ENCODE results near the gene FCRLB. TPM values are rescaled to one million over a fixed set of nuclear protein-coding genes. Genes with fewer than 3 reads are reported as not detected.
"Not testable (repeated sequence)": the region's sequence is repeated elsewhere in the genome, so short reads cannot be mapped to it uniquely, and the experiment has no call there.

Gene FCRLB, protein sequence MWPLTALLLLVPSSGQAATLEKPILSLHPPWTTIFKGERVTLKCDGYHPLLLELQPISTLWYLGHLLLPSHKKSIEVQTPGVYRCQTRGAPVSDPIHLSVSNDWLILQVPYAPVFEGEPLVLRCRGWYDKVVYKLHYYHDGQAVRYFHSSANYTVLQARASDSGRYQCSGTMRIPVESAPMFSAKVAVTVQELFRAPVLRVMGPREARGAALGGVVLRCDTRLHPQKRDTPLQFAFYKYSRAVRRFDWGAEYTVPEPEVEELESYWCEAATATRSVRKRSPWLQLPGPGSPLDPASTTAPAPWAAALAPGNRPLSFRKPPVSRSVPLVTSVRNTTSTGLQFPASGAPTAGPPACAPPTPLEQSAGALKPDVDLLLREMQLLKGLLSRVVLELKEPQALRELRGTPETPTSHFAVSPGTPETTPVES
- 0.72 TPM for total RNA-seq

DNA sequence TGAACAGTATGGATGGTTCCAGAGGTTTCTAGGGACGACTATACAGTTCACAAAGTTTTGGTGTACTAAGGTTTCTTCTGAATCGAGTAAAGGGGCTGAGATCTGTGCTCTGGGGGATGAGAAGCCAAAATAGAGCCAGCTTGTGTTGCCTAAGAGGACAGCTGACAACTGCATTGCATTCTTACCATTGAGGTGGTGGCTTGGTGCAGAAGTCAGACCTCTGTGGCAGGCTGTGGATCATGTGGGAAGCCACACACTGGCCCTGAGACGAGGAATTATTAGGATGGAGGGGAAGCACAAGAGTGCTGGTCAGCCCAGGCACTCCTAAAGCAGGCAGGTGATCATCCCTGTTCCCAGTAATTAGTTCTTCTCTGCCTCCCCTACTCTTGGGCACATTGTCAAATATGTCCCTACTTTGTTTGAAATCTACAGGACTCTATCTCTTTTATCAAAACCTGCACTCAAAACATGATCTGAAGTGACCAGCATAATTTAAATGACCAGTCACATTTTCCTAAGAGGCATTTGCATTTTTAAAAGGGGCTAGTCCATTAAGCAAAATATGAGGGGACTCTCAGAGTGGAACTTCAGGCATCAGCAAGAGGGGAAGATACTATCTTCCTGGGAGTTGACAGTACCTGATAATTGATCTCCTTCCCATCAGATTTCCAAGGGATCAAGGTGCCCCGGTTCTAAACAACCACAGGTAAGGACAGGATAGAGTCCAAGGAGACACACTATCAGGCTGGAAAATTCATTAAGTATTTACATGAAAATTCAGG, at the start of gene FCRLB:
Gene FCRLB (plus strand): TSS at position 589 of the 782 bp plus-strand sequence. CDS start 1,129 bp downstream, outside the sequence.
- no peak for ATAC-seq

DNA sequence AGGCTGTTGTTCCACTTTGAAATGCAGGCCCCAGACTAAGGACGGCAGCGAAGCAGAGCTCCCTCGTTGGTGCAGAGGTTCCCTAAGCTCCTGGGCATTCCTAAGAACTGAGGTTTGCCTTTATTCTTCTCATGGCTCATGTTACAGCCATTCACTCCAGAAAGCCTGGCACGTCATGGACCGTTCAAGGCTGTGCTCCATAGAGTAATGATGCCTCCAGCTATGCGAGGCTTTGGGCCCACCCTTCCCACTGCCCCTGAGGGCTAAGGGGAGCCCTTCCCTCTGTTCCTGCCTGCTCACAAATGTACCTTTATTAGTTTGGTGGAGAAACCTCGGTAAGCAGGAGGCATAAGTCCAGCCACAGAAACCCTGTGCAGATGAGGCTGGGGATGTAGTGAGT, 47.9 kb upstream of the FCRLB start:
- ATAC-seq, result not testable (repeated sequence)

DNA sequence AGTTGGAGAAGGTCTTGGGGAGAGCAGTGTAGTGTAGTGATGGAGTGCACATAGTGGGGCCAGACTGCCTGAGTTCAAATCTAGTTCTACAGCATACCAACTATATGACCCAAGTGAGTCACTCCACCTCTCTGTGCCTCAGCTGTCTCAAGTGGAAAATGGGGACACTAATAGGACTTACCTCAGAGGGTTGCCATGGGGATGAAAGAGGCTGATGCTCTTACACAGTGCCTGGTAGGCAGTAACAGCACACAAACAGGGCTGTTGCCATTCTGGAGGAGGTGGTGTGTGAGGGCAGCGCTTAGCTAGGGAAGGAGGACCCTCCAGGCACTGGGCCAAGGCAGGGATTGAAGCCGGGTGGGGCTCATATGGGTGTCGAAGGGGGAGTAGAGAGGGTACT, 46.9 kb upstream of the FCRLB start:
- peak; percentile 17 for ATAC-seq

DNA sequence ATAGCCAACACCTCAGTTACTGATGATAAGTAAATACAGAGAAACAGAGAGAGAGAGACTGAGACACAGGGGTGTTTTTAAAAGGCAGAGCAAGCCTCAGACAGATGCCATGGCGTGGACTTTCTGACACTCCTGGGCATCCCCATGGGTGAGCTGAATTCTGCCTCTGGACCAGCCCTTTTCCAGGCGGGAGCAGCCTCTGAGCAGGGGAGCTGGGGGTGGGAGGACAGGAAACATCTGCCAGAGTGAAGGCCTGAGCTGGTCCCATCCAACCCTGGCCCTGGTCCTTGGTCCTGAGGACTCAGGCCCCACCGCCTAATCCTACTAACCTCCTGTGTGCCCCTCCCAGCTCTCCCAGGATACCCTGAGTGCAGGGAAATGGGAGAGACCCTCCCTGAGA, 46.4 kb upstream of the FCRLB start:
- ATAC-seq, result not testable (repeated sequence)

DNA sequence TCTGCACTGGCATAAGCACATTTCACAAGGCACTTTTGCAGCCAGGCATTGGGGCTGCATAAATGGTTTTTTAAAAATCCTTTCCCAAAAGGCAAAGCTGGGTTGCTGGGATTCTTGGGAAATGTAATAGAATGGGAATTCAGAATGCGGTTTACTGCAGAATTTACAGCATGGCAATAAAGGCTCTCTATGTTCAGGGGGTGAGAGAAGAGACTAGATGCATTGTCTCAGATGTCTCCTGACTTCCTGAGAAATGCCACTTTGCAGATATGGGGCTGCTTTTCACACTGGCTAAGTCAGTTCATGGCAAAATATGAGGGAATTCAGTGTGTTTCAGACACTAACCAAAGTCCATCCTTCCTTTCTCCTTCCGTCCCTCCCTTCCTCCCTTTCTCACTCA, 44.9 kb upstream of the FCRLB start:
- ATAC-seq, result no peak

DNA sequence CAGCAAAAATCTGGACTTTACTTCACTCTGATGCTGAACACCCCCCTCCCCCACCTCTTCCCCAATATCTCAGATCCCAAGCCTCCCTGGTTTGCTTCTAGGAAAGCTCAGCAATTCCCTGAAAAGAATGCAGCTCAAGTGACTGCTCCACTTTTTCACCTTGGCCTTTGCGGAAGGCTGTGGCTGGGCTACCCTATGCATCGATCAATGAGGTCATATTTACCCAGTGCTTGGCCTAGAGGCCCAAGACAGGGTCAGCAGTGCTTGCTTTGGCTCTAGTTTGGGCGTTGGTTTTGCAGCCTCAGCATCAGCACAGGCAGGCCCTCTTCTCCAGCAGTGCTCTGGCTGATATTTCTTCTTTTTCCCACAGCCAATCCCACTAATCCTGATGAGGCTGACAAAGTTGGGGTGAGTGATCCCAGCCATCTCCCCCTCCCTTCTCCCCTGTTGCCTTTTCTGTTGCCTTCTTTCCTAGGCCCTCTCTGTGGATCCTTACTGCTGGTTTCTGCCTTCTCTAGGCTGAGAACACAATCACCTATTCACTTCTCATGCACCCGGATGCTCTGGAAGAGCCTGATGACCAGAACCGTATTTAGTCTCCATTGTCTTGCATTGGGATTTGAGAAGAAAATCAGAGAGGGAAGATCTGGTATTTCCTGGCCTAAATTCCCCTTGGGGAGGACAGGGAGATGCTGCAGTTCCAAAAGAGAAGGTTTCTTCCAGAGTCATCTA, 44.2 kb upstream of the FCRLB start:
- no peak for ATAC-seq

DNA sequence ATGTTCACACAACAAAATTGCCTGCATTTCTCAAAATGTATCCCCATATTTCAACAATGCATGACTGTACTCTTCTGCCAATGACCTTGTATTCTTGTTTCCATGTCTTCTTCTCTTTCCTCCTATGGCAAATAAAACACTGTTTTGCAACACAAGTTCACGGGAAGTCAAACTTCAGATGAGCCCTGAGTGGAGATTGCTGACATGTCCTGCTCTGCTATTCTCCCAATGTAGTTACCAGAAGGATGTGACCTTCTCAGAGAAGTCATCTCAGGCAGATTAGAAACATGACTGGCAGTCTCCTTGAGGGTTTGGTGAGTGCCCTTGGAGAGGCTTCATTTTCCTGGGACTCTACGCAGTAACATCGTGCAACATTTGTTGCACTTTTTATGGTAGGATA, 42.8 kb upstream of the FCRLB start:
- ATAC-seq, result no peak

DNA sequence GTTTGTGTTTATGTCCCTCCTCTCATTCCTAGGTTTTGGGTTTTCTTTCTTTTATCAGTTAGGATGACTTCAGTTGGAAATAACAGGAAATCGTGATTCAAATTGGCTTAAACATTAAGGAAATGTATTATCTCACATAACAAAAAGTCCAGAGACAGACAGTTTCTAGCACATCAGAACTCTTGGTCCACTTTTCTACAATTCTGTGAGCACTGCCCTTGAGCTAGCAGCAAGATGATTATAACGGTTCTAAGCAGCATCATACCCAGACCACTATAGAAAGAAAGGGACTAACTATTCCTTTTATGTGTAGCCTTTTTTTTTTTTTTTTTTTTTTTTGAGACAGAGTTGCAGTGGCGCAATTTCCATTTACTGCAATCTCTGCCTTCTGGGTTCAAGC, 39.5 kb upstream of the FCRLB start:
- ATAC-seq, result no peak

DNA sequence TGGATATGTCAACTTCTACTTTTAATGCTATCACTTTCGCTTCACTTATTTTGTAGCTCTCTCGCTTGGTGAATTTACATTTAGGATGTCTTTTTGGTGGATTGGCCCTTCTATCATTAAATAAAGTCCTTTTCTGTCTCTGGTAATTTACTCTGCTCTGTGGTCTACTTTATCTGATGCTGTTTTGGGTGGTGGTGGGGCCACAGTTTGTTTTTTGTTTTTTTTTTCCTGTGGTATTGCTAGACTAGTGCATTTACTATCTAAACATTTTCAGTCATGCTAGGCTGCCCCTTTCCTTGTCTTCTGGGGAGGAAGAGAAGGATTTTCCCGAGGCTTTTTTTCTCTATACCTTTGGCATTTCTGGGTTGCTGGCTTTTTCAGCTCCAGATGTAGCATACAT, 32.4 kb upstream of the FCRLB start:
- ATAC-seq, result no peak

DNA sequence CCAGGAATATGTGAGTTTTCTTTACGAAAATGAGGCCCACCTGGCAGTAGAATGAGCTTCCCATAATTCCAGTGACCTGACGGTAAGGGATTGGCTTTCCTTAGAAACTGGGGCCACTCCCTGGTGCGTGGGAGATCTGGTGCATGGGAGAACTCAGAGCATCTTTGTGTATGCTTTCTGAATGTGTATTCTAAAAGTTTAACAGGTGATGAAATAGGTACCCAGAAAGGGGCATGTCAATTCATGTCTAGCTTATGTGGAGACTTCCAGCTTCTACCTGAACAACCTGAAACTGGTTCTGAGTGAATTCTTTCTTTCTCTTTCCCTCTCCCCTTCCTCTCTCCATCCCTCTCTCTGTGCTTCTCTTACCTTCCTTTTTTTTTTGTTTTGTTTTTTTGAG, 29.5 kb upstream of the FCRLB start:
- no peak for ATAC-seq

DNA sequence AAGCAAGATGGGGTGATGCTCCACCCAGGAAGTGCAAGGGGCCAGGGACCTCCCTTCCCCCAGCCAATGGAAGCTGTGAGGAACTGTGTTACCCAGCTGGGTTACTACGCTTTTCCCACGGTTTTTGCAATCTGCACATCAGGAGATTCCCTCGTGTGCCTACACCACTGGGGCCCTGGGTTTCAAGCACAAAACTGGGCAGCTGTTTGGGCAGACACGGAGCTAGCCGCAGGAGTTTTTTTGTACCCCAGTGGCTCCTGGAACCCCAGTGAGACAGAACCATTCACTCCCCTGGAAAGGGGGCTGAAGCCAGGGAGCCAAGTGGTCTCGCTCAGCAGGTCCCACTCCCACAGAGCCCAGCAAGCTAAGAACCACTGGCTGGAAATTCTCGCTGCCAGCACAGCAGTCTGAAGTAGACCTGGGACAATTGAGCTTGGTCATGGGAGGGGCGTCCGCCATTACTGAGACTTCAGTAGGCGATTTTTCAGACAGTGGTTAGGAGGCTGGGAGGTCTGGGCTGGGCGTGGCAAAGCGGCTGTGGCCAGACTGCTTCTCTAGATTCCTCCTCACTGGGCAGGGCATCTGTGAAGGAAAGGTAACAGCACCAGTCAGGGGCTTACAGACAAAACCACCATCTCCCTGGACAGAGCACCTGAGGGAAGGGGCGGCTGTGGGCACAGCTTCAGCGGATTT, 28.2 kb upstream of the FCRLB start:
- ATAC-seq, result not testable (repeated sequence)

DNA sequence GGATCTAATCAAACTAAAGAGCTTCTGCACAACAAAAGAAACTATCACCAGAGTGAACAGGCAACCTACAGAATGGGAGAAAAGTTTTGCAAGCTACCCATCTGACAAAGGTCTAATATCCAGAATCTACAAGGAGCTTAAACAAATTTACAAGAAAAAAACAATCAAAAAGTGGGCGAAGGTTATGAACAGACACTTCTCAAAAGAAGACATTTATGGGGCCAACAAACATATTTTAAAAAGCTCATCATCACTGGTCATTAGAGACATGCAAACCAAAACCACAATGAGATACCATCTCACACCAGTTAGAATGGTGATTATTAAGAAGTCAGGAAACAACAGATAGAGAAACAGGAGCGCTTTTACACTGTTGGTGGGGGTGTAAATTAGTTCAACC, 23.0 kb upstream of the FCRLB start:
- ATAC-seq, result not testable (repeated sequence)

DNA sequence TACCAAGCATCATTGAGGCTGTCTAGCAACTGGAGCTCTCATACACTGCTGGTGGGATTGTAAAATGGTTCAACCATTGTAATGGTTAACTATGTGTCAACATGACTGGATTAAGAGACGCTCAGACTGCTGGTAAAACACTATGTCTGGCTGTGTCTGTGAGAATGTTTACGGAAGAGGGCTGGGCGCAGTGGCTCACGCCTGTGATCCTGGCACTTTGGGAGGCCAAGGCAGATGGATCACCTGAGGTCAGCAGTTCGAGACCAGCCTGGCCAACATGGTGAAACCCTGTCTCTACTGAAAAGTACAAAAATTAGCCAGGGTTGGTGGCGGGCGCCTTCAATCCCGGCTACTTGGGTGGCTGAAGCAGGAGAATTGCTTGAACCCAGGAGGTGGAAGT, 19.1 kb upstream of the FCRLB start:
- no peak for ATAC-seq

DNA sequence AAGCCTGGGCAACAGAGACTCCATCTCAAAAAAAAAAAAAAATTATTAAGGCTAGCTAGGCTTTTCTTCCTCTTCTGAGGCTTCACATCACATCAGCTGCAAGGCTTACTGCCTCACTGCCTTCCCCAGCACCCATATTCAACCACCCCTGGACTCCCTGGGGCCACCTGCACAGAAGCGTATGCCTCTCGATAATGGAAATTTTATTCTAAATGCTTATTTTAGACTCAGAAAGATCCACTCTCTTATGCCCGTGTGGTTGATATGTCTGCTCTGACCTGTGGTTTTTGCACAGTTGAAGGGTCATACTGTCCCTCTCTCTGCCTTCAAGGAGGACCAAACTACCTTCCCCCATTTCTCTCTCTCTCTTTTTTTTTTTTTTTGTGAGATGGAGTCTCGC, 15.8 kb upstream of the FCRLB start:
- peak; percentile 52 for ATAC-seq

DNA sequence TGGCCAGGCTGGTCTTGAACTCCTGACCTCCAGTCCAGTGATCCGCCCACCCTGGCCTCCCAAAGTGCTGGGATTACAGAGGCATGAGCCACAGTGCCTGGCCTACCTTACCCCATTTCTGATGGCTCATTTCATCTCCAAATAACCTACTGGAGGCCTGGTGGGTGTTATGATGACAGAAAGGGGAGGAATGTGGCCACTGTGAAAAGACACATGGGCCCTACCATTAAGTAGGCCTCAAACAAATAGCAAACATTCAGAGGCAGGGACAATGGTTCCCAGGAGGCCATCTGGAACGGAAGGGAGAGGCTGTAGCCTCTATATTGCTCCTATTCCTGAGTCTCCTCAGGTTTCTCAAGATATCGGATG, 15.2 kb upstream of the FCRLB start:
- no peak for ATAC-seq

DNA sequence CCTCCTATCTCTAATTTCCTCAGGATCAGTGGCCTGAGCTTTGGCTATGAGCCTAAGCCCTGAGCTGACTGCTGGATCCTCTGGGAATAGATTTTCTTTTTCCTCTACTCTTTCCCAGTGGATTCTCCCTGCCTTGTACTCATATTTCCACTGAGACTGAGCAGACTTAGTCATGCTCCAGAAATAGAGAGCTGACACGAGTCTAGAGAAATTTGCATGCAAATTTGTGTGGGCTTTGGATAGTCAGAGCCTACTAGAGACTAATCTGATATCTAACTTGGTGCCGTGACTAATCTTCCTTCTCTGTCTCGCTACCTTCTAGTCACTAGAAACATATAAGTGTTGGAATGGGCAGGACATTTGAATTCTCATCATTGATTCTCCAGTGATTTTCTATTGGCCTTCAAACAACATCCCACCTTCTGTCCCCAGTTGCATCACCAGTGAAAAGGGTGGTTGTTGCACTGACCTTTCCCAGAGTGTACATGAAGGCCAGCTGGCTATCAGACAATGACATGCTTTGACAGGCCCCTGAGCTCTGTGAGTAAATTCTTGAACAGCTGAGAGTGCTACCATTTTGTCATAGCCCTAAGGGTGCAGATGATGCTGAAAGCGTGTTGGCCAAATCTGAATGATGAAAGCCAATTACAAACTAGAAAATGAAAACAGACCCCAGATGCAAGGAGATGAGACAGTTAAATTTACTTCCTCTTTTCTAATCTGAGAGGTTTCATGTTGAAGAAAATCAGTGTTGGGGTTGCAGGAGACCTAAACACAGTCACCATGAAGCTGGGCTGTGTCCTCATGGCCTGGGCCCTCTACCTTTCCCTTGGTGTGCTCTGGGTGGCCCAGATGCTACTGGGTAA, 14.6 kb upstream of the FCRLB start, which contains the start of gene FCRLA:
Gene FCRLA (plus strand): TSS at position 748 of the 866 bp plus-strand sequence. CDS start 36 bp downstream, at position 784.
- ATAC-seq, result peak; percentile 36

DNA sequence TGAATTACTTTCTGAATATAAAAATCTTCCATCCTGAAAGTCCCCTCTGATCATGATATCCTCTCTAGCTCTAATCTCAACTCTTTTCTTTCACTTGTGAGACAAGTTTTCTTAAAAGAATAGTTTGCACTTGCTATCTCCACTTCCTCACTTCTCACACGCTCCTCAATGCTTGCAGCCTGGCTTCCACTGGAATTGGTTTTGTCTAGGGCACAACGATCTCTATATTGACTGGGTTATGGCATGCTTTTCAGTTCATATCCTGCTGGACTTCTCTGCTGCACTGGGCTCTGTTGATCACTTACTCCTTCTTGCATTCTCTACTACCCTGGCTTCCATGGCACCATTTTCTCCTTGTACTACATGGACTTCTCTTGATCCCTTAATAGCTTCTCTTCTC, 13.8 kb upstream of the FCRLB start:
- ATAC-seq, result no peak

DNA sequence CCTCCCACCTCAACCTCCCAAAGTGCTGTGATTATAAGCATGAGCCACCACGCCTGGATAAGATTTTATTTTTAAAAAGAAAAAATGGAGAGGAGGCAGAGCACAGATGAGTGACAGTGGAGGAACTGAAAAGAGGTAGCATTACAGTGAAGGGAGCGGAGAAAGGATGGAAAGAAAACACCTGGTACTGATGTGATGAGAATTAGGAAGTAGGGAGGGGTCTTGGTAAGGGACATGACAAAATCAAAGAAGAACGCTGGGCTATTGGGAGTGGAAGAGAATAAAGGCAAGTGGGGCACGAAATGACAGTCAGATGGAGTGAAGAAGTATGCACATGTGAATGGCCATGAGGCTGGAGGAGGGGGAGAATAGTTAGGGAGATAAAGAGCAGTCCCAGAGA, 12.0 kb upstream of the FCRLB start:
- no peak for ATAC-seq

DNA sequence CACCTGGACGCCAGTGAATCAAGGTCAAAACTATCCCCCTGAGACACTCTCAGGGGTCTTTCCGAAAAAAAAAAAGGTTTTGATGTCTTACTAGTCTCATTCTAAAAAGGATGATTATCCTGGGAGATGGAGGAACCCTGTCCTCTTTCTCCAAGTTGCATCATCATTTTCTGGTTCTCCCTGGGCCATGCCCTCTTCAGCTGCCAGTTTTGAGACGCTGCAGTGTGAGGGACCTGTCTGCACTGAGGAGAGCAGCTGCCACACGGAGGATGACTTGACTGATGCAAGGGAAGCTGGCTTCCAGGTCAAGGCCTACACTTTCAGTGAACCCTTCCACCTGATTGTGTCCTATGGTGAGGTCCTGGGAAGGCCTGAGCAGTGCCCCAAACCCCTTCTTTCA, 10.8 kb upstream of the FCRLB start:
- no peak for ATAC-seq

DNA sequence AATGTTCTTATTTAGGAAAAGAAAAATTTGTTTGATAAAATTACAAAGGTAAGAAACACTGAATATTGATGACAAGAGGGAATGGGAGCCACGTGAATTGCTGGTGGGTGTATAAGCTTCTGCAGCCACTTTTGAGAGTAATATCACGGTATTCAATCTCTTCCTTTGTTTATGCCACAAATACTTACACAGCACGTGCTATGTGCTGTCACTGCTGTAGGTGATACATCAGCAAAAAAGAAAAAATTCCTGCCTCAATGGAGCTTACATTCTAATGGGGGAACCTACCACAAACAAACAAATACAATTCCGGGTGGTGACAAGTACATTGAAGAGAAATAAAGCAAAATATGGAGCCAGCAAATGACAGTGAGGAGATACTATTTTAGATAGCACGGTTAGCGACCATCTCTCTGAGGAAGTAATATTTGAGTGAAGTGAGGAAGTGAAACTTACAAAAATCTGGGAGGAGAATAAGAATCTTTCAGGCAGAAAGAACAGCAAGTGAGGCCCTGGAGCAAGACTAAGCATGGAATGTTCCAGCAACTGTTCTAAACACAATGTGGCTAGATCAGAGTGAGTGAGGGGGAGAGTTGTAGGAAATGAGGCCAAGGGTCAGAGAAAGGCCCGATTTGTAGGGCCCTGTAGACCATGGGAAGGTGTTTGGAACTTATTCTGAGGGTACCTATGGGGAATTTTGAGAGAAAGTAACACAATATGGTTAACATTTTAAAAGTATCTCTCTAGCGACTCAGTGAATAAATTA, 2.6 kb upstream of the FCRLB start:
- no peak for ATAC-seq

DNA sequence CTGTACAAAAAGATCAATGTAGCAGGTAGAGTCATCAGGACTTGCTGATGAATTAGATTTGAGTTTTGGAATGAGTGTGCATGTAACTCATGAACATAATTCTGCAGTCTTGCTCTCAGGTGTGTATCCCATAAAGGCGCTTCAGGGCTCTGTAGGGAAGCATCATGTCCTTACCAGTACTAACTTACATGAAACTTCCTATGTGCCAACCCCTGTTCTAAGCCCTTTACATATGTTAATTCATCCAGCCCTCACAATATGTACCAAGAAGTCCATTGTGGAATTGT, 2.1 kb upstream of the FCRLB start:
- ATAC-seq, result no peak
